ENCODE results near the gene FBXO15. TPM values are rescaled to one million over a fixed set of nuclear protein-coding genes. Genes with fewer than 3 reads are reported as not detected.

Gene FBXO15
- total and polyA plus RNA-seq, 4 donors = 5.4 to 6.5 (median 6.1) TPM

GRCh38 chr18:74146756-74147155 is 878 bp downstream of the FBXO15 start:
- peak overlapping the region; percentile 73 for H3K4me3 ChIP-seq (ENCODE audit: low read depth, low read length)
- peaks cover 15% of the 10 kb centered on the region for H3K4me1 ChIP-seq (ENCODE audit: control insufficient read depth, insufficient read depth, low read length)
- no peaks in the 10 kb centered on the region for H3K27me3 ChIP-seq (ENCODE audit: control insufficient read depth, insufficient read depth, low read length)
- H3K27ac ChIP-seq (ENCODE audit: low read depth, low read length) = no peak overlapping the region
- 20% methylated on average over 2 of the region's 3 CpGs for WGBS (ENCODE audit: insufficient coverage)
- no peaks in the 10 kb centered on the region for H3K9me3 ChIP-seq (ENCODE audit: control insufficient read depth, insufficient read depth, low read length)
- no peak for DNase-seq (ENCODE audit: low read depth in 4 of 6, low spot score in 6 of 6)
- H3K36me3 ChIP-seq (ENCODE audit: control insufficient read depth, insufficient read depth, low read length) = peaks cover 6% of the 10 kb centered on the region

- DNase-seq (ENCODE audit: low read depth in 4 of 6, low spot score in 6 of 6) = no peak
- 78% methylated on average over 1 of the region's 2 CpGs for WGBS (ENCODE audit: insufficient coverage)
- Histone ChIP-seq H3K27me3 (ENCODE audit: control insufficient read depth, insufficient read depth, low read length) (no peaks in the 10 kb centered on the region), H3K36me3 (ENCODE audit: control insufficient read depth, insufficient read depth, low read length) (no peaks in the 10 kb centered on the region), H3K4me1 (ENCODE audit: control insufficient read depth, insufficient read depth, low read length) (peaks cover 5% of the 10 kb centered on the region), H3K4me3 (ENCODE audit: low read depth, low read length) (no peak overlapping the region), H3K27ac (ENCODE audit: low read depth, low read length) (no peak overlapping the region), H3K9me3 (ENCODE audit: control insufficient read depth, insufficient read depth, low read length) (no peaks in the 10 kb centered on the region)
Measured at GRCh38 chr18:74142252-74142651, 5.4 kb downstream of the FBXO15 start.

- Histone ChIP-seq H3K9me3 (ENCODE audit: control insufficient read depth, insufficient read depth, low read length) (no peaks in the 10 kb centered on the region), H3K27me3 (ENCODE audit: control insufficient read depth, insufficient read depth, low read length) (no peaks in the 10 kb centered on the region), H3K4me3 (ENCODE audit: low read depth, low read length) (no peak overlapping the region), H3K36me3 (ENCODE audit: control insufficient read depth, insufficient read depth, low read length) (no peaks in the 10 kb centered on the region), H3K4me1 (ENCODE audit: control insufficient read depth, insufficient read depth, low read length) (no peaks in the 10 kb centered on the region), H3K27ac (ENCODE audit: low read depth, low read length) (no peak overlapping the region)
- 97% methylated on average over 2 of the region's 2 CpGs for WGBS (ENCODE audit: insufficient coverage)
- no peak for DNase-seq (ENCODE audit: low read depth in 4 of 6, low spot score in 6 of 6)
Measured at GRCh38 chr18:74141667-74142066, 6.0 kb downstream of the FBXO15 start.

GRCh38 chr18:74140582-74140981 is 7.1 kb downstream of the FBXO15 start:
- no CpG with 5 or more reads among the region's 1 CpG for WGBS (ENCODE audit: insufficient coverage)
- no peaks in the 10 kb centered on the region for H3K9me3 ChIP-seq (ENCODE audit: control insufficient read depth, insufficient read depth, low read length)
- no peak overlapping the region for H3K27ac ChIP-seq (ENCODE audit: low read depth, low read length)
- DNase-seq (ENCODE audit: low read depth in 4 of 6, low spot score in 6 of 6) = no peak
- H3K4me1 ChIP-seq (ENCODE audit: control insufficient read depth, insufficient read depth, low read length) = no peaks in the 10 kb centered on the region
- H3K36me3 ChIP-seq (ENCODE audit: control insufficient read depth, insufficient read depth, low read length) = no peaks in the 10 kb centered on the region
- no peaks in the 10 kb centered on the region for H3K27me3 ChIP-seq (ENCODE audit: control insufficient read depth, insufficient read depth, low read length)
- no peak overlapping the region for H3K4me3 ChIP-seq (ENCODE audit: low read depth, low read length)

GRCh38 chr18:74139888-74140287 is 7.7 kb downstream of the FBXO15 start:
- H3K27me3 ChIP-seq (ENCODE audit: control insufficient read depth, insufficient read depth, low read length) = no peaks in the 10 kb centered on the region
- H3K4me3 ChIP-seq (ENCODE audit: low read depth, low read length) = no peak overlapping the region
- H3K4me1 ChIP-seq (ENCODE audit: control insufficient read depth, insufficient read depth, low read length) = no peaks in the 10 kb centered on the region
- no peak for DNase-seq (ENCODE audit: low read depth in 4 of 6, low spot score in 6 of 6)
- 83% methylated on average over 1 of the region's 3 CpGs for WGBS (ENCODE audit: insufficient coverage)
- no peak overlapping the region for H3K27ac ChIP-seq (ENCODE audit: low read depth, low read length)
- H3K36me3 ChIP-seq (ENCODE audit: control insufficient read depth, insufficient read depth, low read length) = no peaks in the 10 kb centered on the region
- H3K9me3 ChIP-seq (ENCODE audit: control insufficient read depth, insufficient read depth, low read length) = no peaks in the 10 kb centered on the region

GRCh38 chr18:74139411-74139810 is 8.2 kb downstream of the FBXO15 start:
- no peak overlapping the region for H3K27ac ChIP-seq (ENCODE audit: low read depth, low read length)
- no peaks in the 10 kb centered on the region for H3K27me3 ChIP-seq (ENCODE audit: control insufficient read depth, insufficient read depth, low read length)
- DNase-seq (ENCODE audit: low read depth in 4 of 6, low spot score in 6 of 6) = no peak
- no peaks in the 10 kb centered on the region for H3K9me3 ChIP-seq (ENCODE audit: control insufficient read depth, insufficient read depth, low read length)
- no peaks in the 10 kb centered on the region for H3K36me3 ChIP-seq (ENCODE audit: control insufficient read depth, insufficient read depth, low read length)
- no peaks in the 10 kb centered on the region for H3K4me1 ChIP-seq (ENCODE audit: control insufficient read depth, insufficient read depth, low read length)
- WGBS (ENCODE audit: insufficient coverage) = 83% methylated on average over 1 of the region's 2 CpGs
- H3K4me3 ChIP-seq (ENCODE audit: low read depth, low read length) = no peak overlapping the region

- Histone ChIP-seq H3K27ac (ENCODE audit: low read depth, low read length) (no peak overlapping the region), H3K36me3 (ENCODE audit: control insufficient read depth, insufficient read depth, low read length) (no peaks in the 10 kb centered on the region), H3K4me1 (ENCODE audit: control insufficient read depth, insufficient read depth, low read length) (no peaks in the 10 kb centered on the region), H3K27me3 (ENCODE audit: control insufficient read depth, insufficient read depth, low read length) (no peaks in the 10 kb centered on the region), H3K9me3 (ENCODE audit: control insufficient read depth, insufficient read depth, low read length) (no peaks in the 10 kb centered on the region), H3K4me3 (ENCODE audit: low read depth, low read length) (no peak overlapping the region)
- no peak for DNase-seq (ENCODE audit: low read depth in 4 of 6, low spot score in 6 of 6)
- 93% methylated on average over 12 of the region's 12 CpGs for WGBS (ENCODE audit: insufficient coverage)
Measured at GRCh38 chr18:74137920-74138538, 9.6 kb downstream of the FBXO15 start.

GRCh38 chr18:74132201-74132600 is 15.4 kb downstream of the FBXO15 start:
- H3K4me3 ChIP-seq (ENCODE audit: low read depth, low read length) = no peak overlapping the region
- WGBS (ENCODE audit: insufficient coverage) = 77% methylated on average over 2 of the region's 3 CpGs
- no peaks in the 10 kb centered on the region for H3K36me3 ChIP-seq (ENCODE audit: control insufficient read depth, insufficient read depth, low read length)
- no peak overlapping the region for H3K27ac ChIP-seq (ENCODE audit: low read depth, low read length)
- H3K4me1 ChIP-seq (ENCODE audit: control insufficient read depth, insufficient read depth, low read length) = no peaks in the 10 kb centered on the region
- H3K27me3 ChIP-seq (ENCODE audit: control insufficient read depth, insufficient read depth, low read length) = no peaks in the 10 kb centered on the region
- H3K9me3 ChIP-seq (ENCODE audit: control insufficient read depth, insufficient read depth, low read length) = no peaks in the 10 kb centered on the region
- DNase-seq (ENCODE audit: low read depth in 4 of 6, low spot score in 6 of 6) = no peak

- H3K4me3 ChIP-seq (ENCODE audit: low read depth, low read length) = no peak overlapping the region
- H3K36me3 ChIP-seq (ENCODE audit: control insufficient read depth, insufficient read depth, low read length) = no peaks in the 10 kb centered on the region
- 0% methylated on average over 1 of the region's 3 CpGs for WGBS (ENCODE audit: insufficient coverage)
- DNase-seq (ENCODE audit: low read depth in 4 of 6, low spot score in 6 of 6) = no peak
- peaks cover 9% of the 10 kb centered on the region for H3K4me1 ChIP-seq (ENCODE audit: control insufficient read depth, insufficient read depth, low read length)
- no peak overlapping the region for H3K27ac ChIP-seq (ENCODE audit: low read depth, low read length)
- no peaks in the 10 kb centered on the region for H3K9me3 ChIP-seq (ENCODE audit: control insufficient read depth, insufficient read depth, low read length)
- no peaks in the 10 kb centered on the region for H3K27me3 ChIP-seq (ENCODE audit: control insufficient read depth, insufficient read depth, low read length)
Measured at GRCh38 chr18:74131124-74131523, 16.5 kb downstream of the FBXO15 start.

- 20% methylated on average over 1 of the region's 3 CpGs for WGBS (ENCODE audit: insufficient coverage)
Measured at GRCh38 chr18:74128159-74128558, 19.5 kb downstream of the FBXO15 start.

More at GRCh38 chr18:74128159-74128558, 19.5 kb downstream of the FBXO15 start:
- peak; percentile 58 to 91 (median 72) for DNase-seq (ENCODE audit: low read depth in 4 of 6, low spot score in 6 of 6)
- Histone ChIP-seq H3K9me3 (ENCODE audit: control insufficient read depth, insufficient read depth, low read length) (no peaks in the 10 kb centered on the region), H3K4me1 (ENCODE audit: control insufficient read depth, insufficient read depth, low read length) (peaks cover 9% of the 10 kb centered on the region), H3K27ac (ENCODE audit: low read depth, low read length) (peak overlapping the region; percentile 81), H3K36me3 (ENCODE audit: control insufficient read depth, insufficient read depth, low read length) (no peaks in the 10 kb centered on the region), H3K27me3 (ENCODE audit: control insufficient read depth, insufficient read depth, low read length) (no peaks in the 10 kb centered on the region), H3K4me3 (ENCODE audit: low read depth, low read length) (no peak overlapping the region)
